Measurements from ENCODE around the gene OSR1. TPM values are rescaled to one million over a fixed set of nuclear protein-coding genes. Genes with fewer than 3 reads are reported as not detected.

OSR1 gene
- total and polyA plus RNA-seq, 2 donors (not counting 3 experiments of a cell fraction or from before 2014, with no cell fraction given) = not detected

GRCh38 chr2:19348692-19349091 lies 9.7 kb downstream of the OSR1 start:
- Histone ChIP-seq H3K9ac (replicated peaks; ENCODE audit: extremely low read depth, insufficient read depth, low read length) (no peak overlapping the region), H3K9me3 (replicated peaks; ENCODE audit: control insufficient read depth, insufficient read depth, low read length) (no peaks in the 10 kb centered on the region), H3K4me3 (replicated peaks in 1 of 3; ENCODE audit: insufficient read depth in 1 of 3, low read depth in 1 of 3, low read length in 3 of 3) (no peak overlapping the region), H3K9me1 (replicated peaks; ENCODE audit: control insufficient read depth, extremely low read depth, insufficient read depth, low read length) (no peaks in the 10 kb centered on the region), H3K4me2 (ENCODE audit: insufficient read depth, low read length) (no peak overlapping the region), H3K27me3 (ENCODE audit: control insufficient read depth in 2 of 2, insufficient read depth in 2 of 2, low read length in 2 of 2) (peaks cover 28 to 35% of the 10 kb centered on the region in 2 experiments), H3K36me3 (ENCODE audit: control insufficient read depth in 2 of 2, extremely low read depth in 1 of 2, insufficient read depth in 2 of 2, low read length in 2 of 2) (no peaks in the 10 kb centered on the region), H3K79me2 (ENCODE audit: control insufficient read depth, insufficient read depth, low read length) (no peaks in the 10 kb centered on the region), H4K20me1 (replicated peaks; ENCODE audit: control insufficient read depth, extremely low read depth, insufficient read depth, low read length) (no peaks in the 10 kb centered on the region), H3K27ac (ENCODE audit: insufficient read depth, low read depth, low read length) (no peak overlapping the region), H3K4me1 (ENCODE audit: control insufficient read depth, extremely low read depth, insufficient read depth, low read length) (peaks cover 5% of the 10 kb centered on the region), H2AFZ (ENCODE audit: low read depth, low read length) (no peak overlapping the region)
- intact Hi-C loops (cut with micrococcal nuclease) = loop anchor here (2.0 to 10.0 kb wide), 3 partner anchors 224 to 911 kb away; no protein-coding TSS in a partner anchor
- DNase-seq (ENCODE audit: low read depth, low spot score) = no peak
- POLR2A ChIA-PET = no interaction called here
- no peak for FAIRE-seq
- CTCF ChIA-PET = interaction anchor here (2.7 kb wide), 3 partner anchors 11 to 515 kb away, joined by 12 to 50 read pairs (median 24); no protein-coding TSS in a partner anchor
- dilution Hi-C loops (cut with MboI; ENCODE audit: extremely low pct_ligation_motif_present, low sequenced_read_pairs) = no loop called here
- no TSS peak for BruUV-seq (replicated peaks)
- TF ChIP-seq MAX (IDR thresholded peaks at IDR 0.05; ENCODE audit: insufficient read depth, insufficient read length) = no peak
- no peak for TF ChIP-seq GATA2 (IDR thresholded peaks at IDR 0.05; ENCODE audit: insufficient read depth, insufficient read length, low read depth, low read length)
- TF ChIP-seq JUN (IDR thresholded peaks at IDR 0.05; ENCODE audit: borderline replicate concordance, insufficient read depth, insufficient read length, low read depth) = no peak
- TF ChIP-seq POLR2AphosphoS5 (IDR thresholded peaks at IDR 0.05; ENCODE audit: insufficient read depth, low read depth, low read length) = no peak
- TF ChIP-seq POLR2A (IDR thresholded peaks at IDR 0.05; ENCODE audit: low read depth, low read length) = no peak
- TF ChIP-seq FOS (IDR thresholded peaks at IDR 0.05; ENCODE audit: borderline replicate concordance, insufficient read depth, low read length) = no peak
- no peak for TF ChIP-seq CTCF (IDR thresholded peaks at IDR 0.05; ENCODE audit: extremely low read depth in 1 of 2, insufficient read depth in 1 of 2, low read depth in 1 of 2, low read length in 2 of 2)
- no peak for TF ChIP-seq MYC (IDR thresholded peaks at IDR 0.05; ENCODE audit: low read depth, low read length)
- TF ChIP-seq EZH2 (IDR thresholded peaks at IDR 0.05; ENCODE audit: borderline replicate concordance, low read depth, low read length, severe bottlenecking) = no peak
